HepG2 (cell line): ENCODE measurements around the gene ZNF584. TPM values are rescaled to one million over a fixed set of nuclear protein-coding genes. Genes with fewer than 3 reads are reported as not detected.

Experiments used
- CAMTA2 ChIP-seq: sonication (generic); formaldehyde crosslinking; IDR thresholded peaks from 2 replicates; pipeline ENCODE4 v1.4.0; 2020; ENCODE audit warnings: mild to moderate bottlenecking, missing genetic modification reagents, borderline replicate concordance
- HMG20A ChIP-seq: IDR thresholded peaks from 2 replicates; pipeline ENCODE4 v1.6.1; 2016; ENCODE audit warnings: borderline replicate concordance
- KLF15 ChIP-seq: sonication (generic); formaldehyde crosslinking; IDR thresholded peaks from 2 replicates; pipeline ENCODE4 v1.8.1; 2023; ENCODE audit warnings: borderline replicate concordance, mild to moderate bottlenecking, inconsistent platforms, missing genetic modification reagents, mixed read lengths
- MAZ ChIP-seq, 2 experiments: sonication (generic) in 1 of 2; formaldehyde crosslinking in 1 of 2; IDR thresholded peaks; 2 replicates each; pipeline versions ENCODE4 v1.5.0 to v1.6.1; 2012 to 2020; ENCODE audit warnings: low read depth in 2 of 2, mild to moderate bottlenecking in 2 of 2, borderline replicate concordance in 1 of 2, improper control_type of control experiment in 1 of 2, low read length in 1 of 2, missing genetic modification reagents in 1 of 2, moderate library complexity in 1 of 2
- MIER2 ChIP-seq: IDR thresholded peaks from 2 replicates; pipeline ENCODE4 v1.6.1; 2016; ENCODE audit warnings: missing biosample characterization, missing genetic modification reagents
- MIER3 ChIP-seq: IDR thresholded peaks from 2 replicates; pipeline ENCODE4 v1.6.1; 2016; ENCODE audit warnings: missing compliant biosample characterization, borderline replicate concordance
- NRL ChIP-seq: sonication (generic); formaldehyde crosslinking; IDR thresholded peaks from 2 replicates; pipeline ENCODE4 v1.5.0; 2020; ENCODE audit warnings: missing genetic modification reagents, mild to moderate bottlenecking, moderate library complexity, borderline replicate concordance
- PLRG1 ChIP-seq: fragments of 450-650 bp; conservative IDR thresholded peaks from 2 replicates; pipeline ENCODE4 v1.6.1; 2016
- RNF2 ChIP-seq: fragments of 450-650 bp; conservative IDR thresholded peaks from 2 replicates; pipeline ENCODE4 v1.6.1; 2016; ENCODE audit warnings: low read depth
- SNRNP70 ChIP-seq: fragments of 200-400 bp; formaldehyde crosslinking; IDR thresholded peaks from 2 replicates; pipeline ENCODE4 v1.6.1; 2017; ENCODE audit warnings: mild to moderate bottlenecking, low read depth, low read length, moderate library complexity
- SRSF9 ChIP-seq: fragments of 200-400 bp; formaldehyde crosslinking; IDR thresholded peaks from 2 replicates; pipeline ENCODE4 v1.6.1; 2018; ENCODE audit warnings: borderline replicate concordance, mild to moderate bottlenecking, low read depth, low read length; ENCODE audit not compliant: insufficient read depth, poor library complexity, severe bottlenecking
- XBP1 ChIP-seq: sonication (generic); formaldehyde crosslinking; IDR thresholded peaks from 2 replicates; pipeline ENCODE4 v1.5.0; 2020; ENCODE audit warnings: missing genetic modification reagents
- ZNF317 ChIP-seq: sonication (generic); formaldehyde crosslinking; IDR thresholded peaks from 2 replicates; pipeline ENCODE4 v1.5.0; 2020; ENCODE audit warnings: mild to moderate bottlenecking, missing genetic modification reagents
- ZNF432 ChIP-seq: sonication (generic); formaldehyde crosslinking; IDR thresholded peaks from 2 replicates; pipeline ENCODE4 v1.5.0; 2020; ENCODE audit warnings: missing genetic modification reagents, mild to moderate bottlenecking, borderline replicate concordance
- ZNF629 ChIP-seq: sonication (generic); formaldehyde crosslinking; conservative IDR thresholded peaks from 2 replicates; pipeline ENCODE4 v1.5.0; 2020; ENCODE audit warnings: missing genetic modification reagents
- ZNF841 ChIP-seq: sonication (generic); formaldehyde crosslinking; IDR thresholded peaks from 2 replicates; pipeline ENCODE4 v1.8.1; 2023; ENCODE audit warnings: missing genetic modification reagents, borderline replicate concordance
- polyA plus RNA-seq, 8 experiments: library from polyadenylated mRNA; depleted of rRNA in 3 of 8; stranded (reverse) in 7 of 8; unstranded in 1 of 8; fragments of >200 nt; fragmentation: Illumina TruSeq in 4 of 8; extraction: Trizol in 4 of 8; gene quantifications; 2 replicates each; pipeline versions ENCODE4 v1.2.1 to v1.2.3, GENCODE V29; 2011 to 2016; ENCODE audit warnings: low read depth in 4 of 8, missing spikeins in 1 of 8, mixed read lengths in 1 of 8; ENCODE audit not compliant: insufficient read depth in 1 of 8
- total RNA-seq, 5 experiments: library from RNA; depleted of rRNA; stranded (reverse); fragments of >200 nt; fragmentation: Illumina TruSeq; extraction: Trizol; gene quantifications; 2 replicates each; pipeline ENCODE4 v1.2.3, GENCODE V29; 2016; ENCODE audit warnings: low read depth in 1 of 5
- TF ChIP-seq, protein P1 (sequence below): sonication (generic); formaldehyde crosslinking; conservative IDR thresholded peaks from 2 replicates; pipeline ENCODE4 v1.8.0; 2022; ENCODE audit warnings: low read depth, missing genetic modification reagents
- TF ChIP-seq, protein P2 (sequence below): sonication (generic); formaldehyde crosslinking; IDR thresholded peaks from 2 replicates; pipeline ENCODE4; 2020; ENCODE audit warnings: missing genetic modification reagents, mild to moderate bottlenecking, borderline replicate concordance
- TF ChIP-seq, protein P3 (sequence below): sonication (generic); formaldehyde crosslinking; IDR thresholded peaks from 2 replicates; pipeline ENCODE4 v1.4.0; 2020; ENCODE audit warnings: missing genetic modification reagents

Gene ZNF584
- total and polyA plus RNA-seq, 2 of the 13 experiments (the other 11 are each of a cell fraction or from before 2014, with no cell fraction given), result 2.4 to 7.0 TPM

DNA sequence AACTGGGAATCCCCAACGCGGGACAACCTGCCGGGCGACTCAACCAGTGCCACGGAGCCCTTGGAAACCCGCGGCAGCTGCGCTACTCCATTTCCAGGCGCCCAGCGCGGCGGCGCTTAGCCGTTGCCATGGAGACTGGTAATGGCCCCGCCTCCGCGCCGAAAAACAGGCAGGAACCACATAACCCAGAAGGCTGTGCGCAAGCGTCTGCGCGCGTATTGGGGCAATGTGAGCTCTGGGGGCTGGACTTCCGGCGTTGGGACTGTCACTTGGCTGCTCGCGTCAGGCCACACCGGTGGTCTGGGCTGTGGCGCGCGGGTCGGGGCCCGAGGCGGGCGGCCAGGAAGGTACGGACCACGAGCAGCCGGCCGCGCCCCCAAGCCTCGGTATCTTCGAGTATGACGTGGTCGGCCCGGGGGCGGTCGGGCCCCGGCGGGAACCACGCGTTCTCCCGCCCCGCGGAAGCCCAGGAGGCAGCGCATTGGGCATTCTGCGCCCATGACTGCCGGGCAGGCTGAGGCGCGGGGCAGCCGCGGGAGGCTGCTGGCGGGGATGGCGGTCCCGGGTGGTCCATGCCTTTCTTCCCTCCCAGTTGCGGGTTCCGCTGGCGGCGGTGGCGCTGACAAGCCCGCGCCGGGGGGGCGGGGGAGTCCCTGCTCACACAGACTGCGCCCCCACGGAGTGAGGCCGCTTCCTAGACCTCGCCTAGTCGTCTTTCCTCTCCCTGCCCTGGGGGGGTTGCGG, 43.1 kb downstream of the ZNF584 start, which contains the start of gene ZNF324B (continued):
- TF ChIP-seq, protein P1, sequence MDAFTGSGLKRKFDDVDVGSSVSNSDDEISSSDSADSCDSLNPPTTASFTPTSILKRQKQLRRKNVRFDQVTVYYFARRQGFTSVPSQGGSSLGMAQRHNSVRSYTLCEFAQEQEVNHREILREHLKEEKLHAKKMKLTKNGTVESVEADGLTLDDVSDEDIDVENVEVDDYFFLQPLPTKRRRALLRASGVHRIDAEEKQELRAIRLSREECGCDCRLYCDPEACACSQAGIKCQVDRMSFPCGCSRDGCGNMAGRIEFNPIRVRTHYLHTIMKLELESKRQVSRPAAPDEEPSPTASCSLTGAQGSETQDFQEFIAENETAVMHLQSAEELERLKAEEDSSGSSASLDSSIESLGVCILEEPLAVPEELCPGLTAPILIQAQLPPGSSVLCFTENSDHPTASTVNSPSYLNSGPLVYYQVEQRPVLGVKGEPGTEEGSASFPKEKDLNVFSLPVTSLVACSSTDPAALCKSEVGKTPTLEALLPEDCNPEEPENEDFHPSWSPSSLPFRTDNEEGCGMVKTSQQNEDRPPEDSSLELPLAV, result no peak
- TF ChIP-seq MIER3 (CRISPR knock-in tag) (0 out of 2 replicates have a peak, but pooled peaks have one; percentile 37), ZNF432 (no peak), HMG20A (CRISPR knock-in tag) (no peak), NRL (no peak), ZNF629 (CRISPR knock-in tag) (no peak), ZNF841 (CRISPR knock-in tag) (no peak), RNF2 (0 out of 2 replicates have a peak, but pooled peaks have one; percentile 37), CAMTA2 (CRISPR knock-in tag) (no peak), SRSF9 (no peak), SNRNP70 (no peak), MAZ (IDR thresholded peaks at IDR 0.05; ENCODE audit: borderline replicate concordance, low read depth, low read length) (no peak), MAZ (CRISPR knock-in tag; IDR thresholded peaks at IDR 0.05; ENCODE audit: low read depth) (peak; percentile 71; the same call in 1 of the 2 replicates), KLF15 (no peak), MIER2 (CRISPR knock-in tag) (no peak), XBP1 (CRISPR knock-in tag) (no peak), ZNF317 (CRISPR knock-in tag) (no peak), PLRG1 (no peak)
- TF ChIP-seq, protein P2, sequence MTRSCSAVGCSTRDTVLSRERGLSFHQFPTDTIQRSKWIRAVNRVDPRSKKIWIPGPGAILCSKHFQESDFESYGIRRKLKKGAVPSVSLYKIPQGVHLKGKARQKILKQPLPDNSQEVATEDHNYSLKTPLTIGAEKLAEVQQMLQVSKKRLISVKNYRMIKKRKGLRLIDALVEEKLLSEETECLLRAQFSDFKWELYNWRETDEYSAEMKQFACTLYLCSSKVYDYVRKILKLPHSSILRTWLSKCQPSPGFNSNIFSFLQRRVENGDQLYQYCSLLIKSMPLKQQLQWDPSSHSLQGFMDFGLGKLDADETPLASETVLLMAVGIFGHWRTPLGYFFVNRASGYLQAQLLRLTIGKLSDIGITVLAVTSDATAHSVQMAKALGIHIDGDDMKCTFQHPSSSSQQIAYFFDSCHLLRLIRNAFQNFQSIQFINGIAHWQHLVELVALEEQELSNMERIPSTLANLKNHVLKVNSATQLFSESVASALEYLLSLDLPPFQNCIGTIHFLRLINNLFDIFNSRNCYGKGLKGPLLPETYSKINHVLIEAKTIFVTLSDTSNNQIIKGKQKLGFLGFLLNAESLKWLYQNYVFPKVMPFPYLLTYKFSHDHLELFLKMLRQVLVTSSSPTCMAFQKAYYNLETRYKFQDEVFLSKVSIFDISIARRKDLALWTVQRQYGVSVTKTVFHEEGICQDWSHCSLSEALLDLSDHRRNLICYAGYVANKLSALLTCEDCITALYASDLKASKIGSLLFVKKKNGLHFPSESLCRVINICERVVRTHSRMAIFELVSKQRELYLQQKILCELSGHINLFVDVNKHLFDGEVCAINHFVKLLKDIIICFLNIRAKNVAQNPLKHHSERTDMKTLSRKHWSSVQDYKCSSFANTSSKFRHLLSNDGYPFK, result peak; percentile 57; the same call in 1 of the 2 replicates
- TF ChIP-seq, protein P3, sequence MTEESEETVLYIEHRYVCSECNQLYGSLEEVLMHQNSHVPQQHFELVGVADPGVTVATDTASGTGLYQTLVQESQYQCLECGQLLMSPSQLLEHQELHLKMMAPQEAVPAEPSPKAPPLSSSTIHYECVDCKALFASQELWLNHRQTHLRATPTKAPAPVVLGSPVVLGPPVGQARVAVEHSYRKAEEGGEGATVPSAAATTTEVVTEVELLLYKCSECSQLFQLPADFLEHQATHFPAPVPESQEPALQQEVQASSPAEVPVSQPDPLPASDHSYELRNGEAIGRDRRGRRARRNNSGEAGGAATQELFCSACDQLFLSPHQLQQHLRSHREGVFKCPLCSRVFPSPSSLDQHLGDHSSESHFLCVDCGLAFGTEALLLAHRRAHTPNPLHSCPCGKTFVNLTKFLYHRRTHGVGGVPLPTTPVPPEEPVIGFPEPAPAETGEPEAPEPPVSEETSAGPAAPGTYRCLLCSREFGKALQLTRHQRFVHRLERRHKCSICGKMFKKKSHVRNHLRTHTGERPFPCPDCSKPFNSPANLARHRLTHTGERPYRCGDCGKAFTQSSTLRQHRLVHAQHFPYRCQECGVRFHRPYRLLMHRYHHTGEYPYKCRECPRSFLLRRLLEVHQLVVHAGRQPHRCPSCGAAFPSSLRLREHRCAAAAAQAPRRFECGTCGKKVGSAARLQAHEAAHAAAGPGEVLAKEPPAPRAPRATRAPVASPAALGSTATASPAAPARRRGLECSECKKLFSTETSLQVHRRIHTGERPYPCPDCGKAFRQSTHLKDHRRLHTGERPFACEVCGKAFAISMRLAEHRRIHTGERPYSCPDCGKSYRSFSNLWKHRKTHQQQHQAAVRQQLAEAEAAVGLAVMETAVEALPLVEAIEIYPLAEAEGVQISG (CRISPR knock-in tag), result peak; percentile 83
